ENCODE data around the gene FRYL. TPM values are rescaled to one million over a fixed set of nuclear protein-coding genes. Genes with fewer than 3 reads are reported as not detected.
"Not testable (repeated sequence)": the region's sequence is repeated elsewhere in the genome, so short reads cannot be mapped to it uniquely, and the experiment has no call there.

Gene FRYL
- total and polyA plus RNA-seq, 2 of the 8 experiments (the other 6 are each of a cell fraction or from before 2014, with no cell fraction given): 8.0 to 36.5 TPM

DNA sequence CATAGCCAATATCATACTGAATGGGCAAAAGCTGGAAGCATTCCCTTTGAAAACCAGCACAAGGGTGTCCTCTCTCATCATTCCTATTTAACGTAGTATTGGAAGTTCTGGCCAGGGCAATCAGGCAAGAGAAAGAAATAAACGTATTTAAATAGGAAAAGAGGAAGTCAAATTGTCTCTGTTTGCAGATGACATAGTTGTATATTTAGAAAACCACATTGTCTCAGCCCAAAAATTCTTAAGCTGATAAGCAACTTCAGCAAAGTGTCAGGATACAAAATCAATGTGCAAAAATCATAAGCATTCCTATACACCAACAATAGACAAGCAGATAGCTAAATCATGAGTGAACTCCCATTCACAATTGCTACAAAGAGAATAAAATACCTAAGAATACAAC is 41.4 kb upstream of the FRYL start:
- H3K9ac ChIP-seq (replicated peaks in 1 of 4; ENCODE audit: extremely low read depth in 1 of 4, low read depth in 3 of 4, low read length in 3 of 4); H3K18ac ChIP-seq (ENCODE audit: extremely low read depth, low read length); H2BK5ac ChIP-seq (ENCODE audit: low read depth, low read length); DNase-seq (ENCODE audit: low read depth in 1 of 2, low spot score in 2 of 2); H4K20me1 ChIP-seq (replicated peaks in 1 of 2; ENCODE audit: control insufficient read depth in 1 of 2, insufficient read depth in 2 of 2, low read length in 2 of 2); H3K9me3 ChIP-seq (ENCODE audit: insufficient read depth in 2 of 2, low read depth in 1 of 2, low read length in 1 of 2); H3K23me2 ChIP-seq (ENCODE audit: low read depth, low read length); H3K79me2 ChIP-seq (ENCODE audit: control insufficient read depth in 1 of 2, insufficient read depth in 2 of 2, low read length in 2 of 2); POLR2A ChIA-PET (ENCODE audit: partially characterized antibody); H3K4me1 ChIP-seq (replicated peaks in 1 of 4; ENCODE audit: control insufficient read depth in 3 of 4, insufficient read depth in 4 of 4, low read length in 3 of 4); H3K56ac ChIP-seq (replicated peaks; ENCODE audit: insufficient read length, low read depth, low read length); H4K8ac ChIP-seq (ENCODE audit: extremely low read depth, insufficient read depth, low read length); CTCF ChIA-PET (ENCODE audit: partially characterized antibody); H3K79me1 ChIP-seq (ENCODE audit: low read depth, low read length); H2BK15ac ChIP-seq (ENCODE audit: low read length); H3K4me2 ChIP-seq (ENCODE audit: insufficient read depth in 1 of 2, low read depth in 2 of 2, low read length in 2 of 2); H2BK12ac ChIP-seq (ENCODE audit: low read depth, low read length); H3K36me3 ChIP-seq (ENCODE audit: control insufficient read depth in 2 of 4, insufficient read depth in 4 of 4, low read length in 3 of 4); H2AK5ac ChIP-seq (ENCODE audit: low read depth, low read length); FAIRE-seq; H3K23ac ChIP-seq (ENCODE audit: insufficient read length); H4K5ac ChIP-seq (ENCODE audit: insufficient read length, low read depth, low read length); H2BK120ac ChIP-seq (replicated peaks; ENCODE audit: low read depth, low read length); H3K4ac ChIP-seq (replicated peaks; ENCODE audit: insufficient read length, low read depth, low read length); H4K91ac ChIP-seq (replicated peaks; ENCODE audit: insufficient read length, low read length); H3K14ac ChIP-seq (ENCODE audit: insufficient read length); H3K4me3 ChIP-seq (ENCODE audit: extremely low read depth in 1 of 4, insufficient read depth in 2 of 4, low read depth in 3 of 4, low read length in 4 of 4); H3K27ac ChIP-seq (ENCODE audit: low read depth, low read length); H2BK20ac ChIP-seq (ENCODE audit: low read length); H3K27me3 ChIP-seq (replicated peaks in 1 of 4; ENCODE audit: control insufficient read depth in 3 of 4, extremely low read depth in 1 of 4, insufficient read depth in 3 of 4, low read length in 3 of 4); H2AFZ ChIP-seq (ENCODE audit: low read length): not testable (repeated sequence)
- WGBS, 2 experiments (ENCODE audit: extremely low coverage in 1 of 2, insufficient coverage in 1 of 2, insufficient read length in 1 of 2, insufficient replicate concordance in 2 of 2, low coverage in 1 of 2, low lambda C conversion rate in 2 of 2, missing lambda C conversion rate in 1 of 2): 93% methylated on average over 2 of the region's 2 CpGs; no CpG with 5 or more reads in 1 of the 2 experiments

All from H1 (cell line).